ENCODE measurements around the gene DSCAML1.

The DSCAML1 gene

GRCh38 chr11:117392979-117393378, 404.0 kb downstream of the DSCAML1 start:
- no peak overlapping the region for H3K27ac ChIP-seq
- TF ChIP-seq, protein P1, sequence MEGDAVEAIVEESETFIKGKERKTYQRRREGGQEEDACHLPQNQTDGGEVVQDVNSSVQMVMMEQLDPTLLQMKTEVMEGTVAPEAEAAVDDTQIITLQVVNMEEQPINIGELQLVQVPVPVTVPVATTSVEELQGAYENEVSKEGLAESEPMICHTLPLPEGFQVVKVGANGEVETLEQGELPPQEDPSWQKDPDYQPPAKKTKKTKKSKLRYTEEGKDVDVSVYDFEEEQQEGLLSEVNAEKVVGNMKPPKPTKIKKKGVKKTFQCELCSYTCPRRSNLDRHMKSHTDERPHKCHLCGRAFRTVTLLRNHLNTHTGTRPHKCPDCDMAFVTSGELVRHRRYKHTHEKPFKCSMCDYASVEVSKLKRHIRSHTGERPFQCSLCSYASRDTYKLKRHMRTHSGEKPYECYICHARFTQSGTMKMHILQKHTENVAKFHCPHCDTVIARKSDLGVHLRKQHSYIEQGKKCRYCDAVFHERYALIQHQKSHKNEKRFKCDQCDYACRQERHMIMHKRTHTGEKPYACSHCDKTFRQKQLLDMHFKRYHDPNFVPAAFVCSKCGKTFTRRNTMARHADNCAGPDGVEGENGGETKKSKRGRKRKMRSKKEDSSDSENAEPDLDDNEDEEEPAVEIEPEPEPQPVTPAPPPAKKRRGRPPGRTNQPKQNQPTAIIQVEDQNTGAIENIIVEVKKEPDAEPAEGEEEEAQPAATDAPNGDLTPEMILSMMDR (conservative IDR thresholded peaks at IDR 0.05): no peak

DNA sequence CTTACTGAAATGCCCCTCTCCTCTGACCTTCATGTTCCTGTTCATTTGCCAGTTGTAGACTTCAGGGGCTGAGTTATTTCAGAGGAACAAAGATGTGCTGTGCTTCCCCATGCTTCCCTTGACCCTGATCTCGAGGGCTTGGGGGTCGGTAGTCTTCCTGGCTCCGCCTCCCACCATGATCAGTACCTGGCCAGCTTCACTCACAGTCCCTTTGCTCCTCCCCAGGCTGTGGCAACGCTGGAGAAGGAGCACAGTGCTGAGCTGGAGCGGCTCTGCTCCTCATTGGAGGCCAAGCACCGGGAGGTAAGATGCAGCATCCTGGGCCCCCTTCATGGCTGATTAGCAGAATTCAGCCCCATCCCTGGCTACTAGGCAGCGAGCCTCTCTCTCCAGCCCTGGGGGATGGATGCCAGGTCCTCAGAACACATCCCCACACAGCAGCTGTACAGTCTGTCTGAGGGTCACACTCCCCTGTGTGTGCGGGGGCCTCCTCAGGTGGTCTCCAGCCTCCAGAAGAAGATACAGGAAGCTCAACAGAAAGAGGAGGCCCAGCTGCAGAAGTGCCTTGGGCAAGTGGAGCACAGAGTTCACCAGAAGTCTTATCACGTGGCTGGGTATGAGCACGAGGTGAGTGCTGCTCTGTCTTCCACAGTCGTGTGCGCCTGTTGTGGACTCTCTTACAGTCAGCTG, 404.9 kb downstream of the DSCAML1 start:
- TF ChIP-seq, protein P1 (conservative IDR thresholded peaks at IDR 0.05): no peak
- no peak overlapping the region for H3K27ac ChIP-seq

DNA sequence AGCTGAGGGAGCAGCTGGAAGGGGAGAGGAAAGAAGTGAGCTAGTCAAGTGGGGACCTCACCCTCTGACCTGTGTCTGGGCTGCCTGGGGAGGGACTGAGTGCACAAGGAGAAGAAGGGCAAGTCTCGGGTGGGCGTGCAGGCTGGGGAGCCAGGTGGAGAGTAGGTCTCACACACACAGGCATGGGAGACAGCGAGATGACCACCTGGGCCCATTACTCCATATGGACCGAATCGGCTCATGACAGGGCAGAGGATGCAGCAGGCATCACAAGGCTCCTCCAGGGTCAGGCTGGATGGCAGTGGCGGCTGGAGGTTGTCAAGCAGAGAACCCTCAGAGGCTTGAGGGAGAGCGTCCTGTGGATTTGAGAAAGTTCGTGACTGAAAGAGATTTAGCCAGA, 405.8 kb downstream of the DSCAML1 start:
- no peak overlapping the region for H3K27ac ChIP-seq

GRCh38 chr11:117390743-117391142, 406.3 kb downstream of the DSCAML1 start:
- TF ChIP-seq, protein P1 (conservative IDR thresholded peaks at IDR 0.05): no peak
- no peak overlapping the region for H3K27ac ChIP-seq

More for the DNA sequence above, 405.8 kb downstream of the DSCAML1 start:
- TF ChIP-seq, protein P1 (conservative IDR thresholded peaks at IDR 0.05): no peak

- no peak overlapping the region for H3K27ac ChIP-seq
- TF ChIP-seq, protein P1 (conservative IDR thresholded peaks at IDR 0.05): no peak
These were observed 408.8 kb downstream of the DSCAML1 start for GRCh38 chr11:117387992-117388755.

DNA sequence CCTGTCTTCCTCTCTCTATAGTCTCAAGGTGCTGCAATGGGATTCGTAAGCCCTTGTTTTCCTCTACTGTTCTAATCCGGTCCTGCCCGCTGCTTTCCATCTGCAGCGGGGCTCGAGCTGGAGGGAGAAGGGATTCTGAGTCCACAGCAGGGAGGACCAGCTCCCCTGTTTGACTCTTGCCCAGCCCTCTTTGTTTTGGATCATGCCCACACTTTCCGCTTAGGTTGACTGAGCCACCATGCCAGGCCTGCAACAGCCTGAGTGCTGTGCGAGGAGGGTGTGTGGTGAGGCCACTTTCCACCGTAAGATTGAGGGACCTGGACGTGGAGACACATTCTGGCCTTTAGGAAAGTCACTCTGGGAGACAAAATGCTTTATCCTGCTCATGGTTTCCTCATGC, 411.1 kb downstream of the DSCAML1 start:
- H3K27ac ChIP-seq: no peak overlapping the region
- TF ChIP-seq, protein P1 (conservative IDR thresholded peaks at IDR 0.05): no peak

GRCh38 chr11:117385471-117385870, 411.5 kb downstream of the DSCAML1 start:
- H3K27ac ChIP-seq: no peak overlapping the region
- TF ChIP-seq, protein P1 (conservative IDR thresholded peaks at IDR 0.05): no peak

Measured in VCaP (cell line).